ENCODE results near the gene ACOX3.
A peak's percentile ranks its signal among the peaks of the same experiment; 100 is the strongest.

ACOX3 gene

DNA sequence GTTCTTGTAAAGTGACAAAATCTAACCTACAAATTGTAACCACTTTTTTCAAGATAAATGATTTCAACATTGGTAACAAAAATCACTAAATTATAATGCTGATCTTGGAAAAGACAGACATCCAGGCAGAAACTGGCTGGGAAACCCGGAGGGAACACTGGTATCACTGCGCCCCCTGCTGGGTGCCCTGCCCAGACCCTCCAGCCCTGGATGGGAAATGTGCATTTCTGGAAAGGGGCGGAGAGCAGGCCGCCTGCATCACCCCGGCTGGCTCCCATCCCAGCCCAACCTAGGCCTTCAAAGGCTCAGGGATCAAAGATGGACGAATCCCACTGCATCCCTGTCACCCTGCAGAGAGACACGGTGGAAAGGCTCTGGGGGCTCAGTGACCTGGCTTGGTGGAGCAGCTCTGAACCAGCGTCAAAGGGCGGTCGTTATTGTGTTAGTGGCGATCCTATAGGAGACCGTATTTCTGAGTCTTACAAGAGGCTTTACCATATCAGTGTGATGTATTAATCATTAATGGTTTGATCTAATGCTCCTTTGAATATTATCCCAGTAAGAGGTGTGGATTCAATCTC lies 37.3 kb downstream of the ACOX3 start:
- DNase-seq (ENCODE audit: low read depth): peak; percentile 95

DNA sequence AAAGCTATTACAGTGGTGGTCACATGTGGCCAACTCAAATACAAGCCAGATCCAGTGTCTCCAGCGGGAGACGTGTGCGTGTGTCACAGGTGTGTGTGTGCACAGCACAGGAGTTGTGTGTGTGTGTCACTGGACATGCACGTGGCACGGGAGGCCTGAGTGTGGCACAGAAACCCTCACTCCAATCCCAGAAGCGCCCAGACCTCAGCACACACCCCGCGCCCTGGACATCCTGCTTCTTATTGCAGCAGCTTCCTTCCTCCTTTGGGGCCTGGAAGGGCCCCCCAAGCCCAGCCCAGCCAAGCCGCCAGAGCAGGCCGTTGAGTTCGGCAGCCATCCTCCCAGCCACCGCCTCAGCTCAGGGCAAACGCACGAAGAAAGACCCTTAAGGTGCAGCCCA lies 37.9 kb downstream of the ACOX3 start:
- Histone ChIP-seq H3K36me3 (ENCODE audit: control insufficient read depth, insufficient read depth, low read length, severe bottlenecking) (peaks cover 33% of the 10 kb centered on the region), H3K4me1 (ENCODE audit: control insufficient read depth, insufficient read depth, low read length) (peaks cover 14% of the 10 kb centered on the region), H3K9ac (ENCODE audit: low read length) (peak overlapping the region; percentile 30), H3K4me3 (ENCODE audit: low read length) (no peak overlapping the region), H3K27me3 (replicated peaks; ENCODE audit: control insufficient read depth, insufficient read depth, low read length) (no peaks in the 10 kb centered on the region), H3K9me3 (ENCODE audit: control insufficient read depth, low read length) (no peaks in the 10 kb centered on the region)
- no peak for DNase-seq (ENCODE audit: low read depth)

More for the DNA sequence above, 37.3 kb downstream of the ACOX3 start:
- Histone ChIP-seq H3K27me3 (replicated peaks; ENCODE audit: control insufficient read depth, insufficient read depth, low read length) (no peaks in the 10 kb centered on the region), H3K36me3 (ENCODE audit: control insufficient read depth, insufficient read depth, low read length, severe bottlenecking) (peaks cover 36% of the 10 kb centered on the region), H3K9ac (ENCODE audit: low read length) (peak overlapping the region; percentile 30), H3K4me1 (ENCODE audit: control insufficient read depth, insufficient read depth, low read length) (peaks cover 14% of the 10 kb centered on the region), H3K4me3 (ENCODE audit: low read length) (no peak overlapping the region), H3K9me3 (ENCODE audit: control insufficient read depth, low read length) (no peaks in the 10 kb centered on the region)

DNA sequence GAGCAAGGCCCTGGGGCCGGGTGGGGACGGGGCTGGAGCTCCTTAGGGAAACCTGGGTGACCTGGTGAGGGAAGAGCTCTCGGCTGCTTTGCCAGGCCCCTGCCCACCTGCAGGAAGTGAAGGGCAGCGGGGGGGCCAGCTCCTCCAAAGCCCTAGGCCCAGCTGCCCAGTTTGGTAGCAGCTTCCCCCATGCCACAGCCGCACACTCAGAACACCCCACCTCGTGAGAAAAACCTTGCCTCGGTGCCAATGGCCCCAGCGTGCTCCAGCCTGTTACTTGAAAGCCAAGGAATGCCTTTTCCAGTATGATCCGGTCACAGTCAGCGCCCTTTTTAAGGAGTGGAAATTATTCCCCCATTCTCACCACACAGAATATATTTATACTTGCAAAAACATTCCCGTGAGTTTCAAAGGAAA lies 38.3 kb downstream of the ACOX3 start:
- H3K27me3 ChIP-seq (replicated peaks; ENCODE audit: control insufficient read depth, insufficient read depth, low read length): no peaks in the 10 kb centered on the region
- peaks cover 14% of the 10 kb centered on the region for H3K4me1 ChIP-seq (ENCODE audit: control insufficient read depth, insufficient read depth, low read length)

GRCh38 chr4:8401665-8402064 lies 38.9 kb downstream of the ACOX3 start:
- Histone ChIP-seq H3K36me3 (ENCODE audit: control insufficient read depth, insufficient read depth, low read length, severe bottlenecking) (peaks cover 38% of the 10 kb centered on the region), H3K27me3 (replicated peaks; ENCODE audit: control insufficient read depth, insufficient read depth, low read length) (no peaks in the 10 kb centered on the region), H3K4me3 (ENCODE audit: low read length) (no peak overlapping the region), H3K9me3 (ENCODE audit: control insufficient read depth, low read length) (no peaks in the 10 kb centered on the region), H3K4me1 (ENCODE audit: control insufficient read depth, insufficient read depth, low read length) (peaks cover 14% of the 10 kb centered on the region), H3K9ac (ENCODE audit: low read length) (no peak overlapping the region)
- DNase-seq (ENCODE audit: low read depth): no peak

More for the DNA sequence above, 38.3 kb downstream of the ACOX3 start:
- Histone ChIP-seq H3K9ac (ENCODE audit: low read length) (no peak overlapping the region), H3K4me3 (ENCODE audit: low read length) (no peak overlapping the region), H3K36me3 (ENCODE audit: control insufficient read depth, insufficient read depth, low read length, severe bottlenecking) (peaks cover 33% of the 10 kb centered on the region), H3K9me3 (ENCODE audit: control insufficient read depth, low read length) (no peaks in the 10 kb centered on the region)
- DNase-seq (ENCODE audit: low read depth): no peak

GRCh38 chr4:8400632-8401325 lies 39.7 kb downstream of the ACOX3 start:
- peak; percentile 1 for DNase-seq (ENCODE audit: low read depth)
- no peak overlapping the region for H3K9ac ChIP-seq (ENCODE audit: low read length)
- peaks cover 36% of the 10 kb centered on the region for H3K36me3 ChIP-seq (ENCODE audit: control insufficient read depth, insufficient read depth, low read length, severe bottlenecking)
- H3K27me3 ChIP-seq (replicated peaks; ENCODE audit: control insufficient read depth, insufficient read depth, low read length): no peaks in the 10 kb centered on the region
- no peak overlapping the region for H3K4me3 ChIP-seq (ENCODE audit: low read length)
- peaks cover 15% of the 10 kb centered on the region for H3K4me1 ChIP-seq (ENCODE audit: control insufficient read depth, insufficient read depth, low read length)
- no peaks in the 10 kb centered on the region for H3K9me3 ChIP-seq (ENCODE audit: control insufficient read depth, low read length)

DNA sequence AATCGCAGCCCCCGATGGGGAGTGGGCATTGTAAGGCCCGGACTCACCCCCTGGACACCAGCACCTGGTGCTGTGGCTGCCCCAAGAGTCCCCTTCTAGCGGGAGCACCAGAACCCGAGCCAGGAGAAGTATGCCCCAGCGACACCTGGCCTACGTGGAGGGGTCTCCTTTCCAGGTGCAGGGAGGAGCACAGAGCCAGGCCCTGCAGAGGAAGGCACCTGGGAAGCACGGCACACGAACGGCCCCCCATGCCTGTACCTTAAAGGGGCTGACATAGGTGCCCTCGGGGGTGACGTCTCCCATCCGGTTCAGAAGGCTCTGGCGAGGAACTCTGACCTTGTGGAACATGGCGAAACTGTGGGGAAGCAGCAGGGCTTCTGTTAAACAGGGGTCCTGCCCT lies 41.2 kb downstream of the ACOX3 start:
- no peak overlapping the region for H3K9ac ChIP-seq (ENCODE audit: low read length)
- no peaks in the 10 kb centered on the region for H3K9me3 ChIP-seq (ENCODE audit: control insufficient read depth, low read length)
- H3K4me1 ChIP-seq (ENCODE audit: control insufficient read depth, insufficient read depth, low read length): peaks cover 27% of the 10 kb centered on the region
- DNase-seq (ENCODE audit: low read depth): no peak
- H3K36me3 ChIP-seq (ENCODE audit: control insufficient read depth, insufficient read depth, low read length, severe bottlenecking): peaks cover 24% of the 10 kb centered on the region
- H3K4me3 ChIP-seq (ENCODE audit: low read length): no peak overlapping the region
- H3K27me3 ChIP-seq (replicated peaks; ENCODE audit: control insufficient read depth, insufficient read depth, low read length): no peaks in the 10 kb centered on the region

GRCh38 chr4:8398347-8398746 lies 42.2 kb downstream of the ACOX3 start:
- no peaks in the 10 kb centered on the region for H3K27me3 ChIP-seq (replicated peaks; ENCODE audit: control insufficient read depth, insufficient read depth, low read length)
- H3K9me3 ChIP-seq (ENCODE audit: control insufficient read depth, low read length): no peaks in the 10 kb centered on the region
- no peak for DNase-seq (ENCODE audit: low read depth)
- H3K4me3 ChIP-seq (ENCODE audit: low read length): no peak overlapping the region
- peaks cover 36% of the 10 kb centered on the region for H3K4me1 ChIP-seq (ENCODE audit: control insufficient read depth, insufficient read depth, low read length)
- no peak overlapping the region for H3K9ac ChIP-seq (ENCODE audit: low read length)
- H3K36me3 ChIP-seq (ENCODE audit: control insufficient read depth, insufficient read depth, low read length, severe bottlenecking): peaks cover 24% of the 10 kb centered on the region

DNA sequence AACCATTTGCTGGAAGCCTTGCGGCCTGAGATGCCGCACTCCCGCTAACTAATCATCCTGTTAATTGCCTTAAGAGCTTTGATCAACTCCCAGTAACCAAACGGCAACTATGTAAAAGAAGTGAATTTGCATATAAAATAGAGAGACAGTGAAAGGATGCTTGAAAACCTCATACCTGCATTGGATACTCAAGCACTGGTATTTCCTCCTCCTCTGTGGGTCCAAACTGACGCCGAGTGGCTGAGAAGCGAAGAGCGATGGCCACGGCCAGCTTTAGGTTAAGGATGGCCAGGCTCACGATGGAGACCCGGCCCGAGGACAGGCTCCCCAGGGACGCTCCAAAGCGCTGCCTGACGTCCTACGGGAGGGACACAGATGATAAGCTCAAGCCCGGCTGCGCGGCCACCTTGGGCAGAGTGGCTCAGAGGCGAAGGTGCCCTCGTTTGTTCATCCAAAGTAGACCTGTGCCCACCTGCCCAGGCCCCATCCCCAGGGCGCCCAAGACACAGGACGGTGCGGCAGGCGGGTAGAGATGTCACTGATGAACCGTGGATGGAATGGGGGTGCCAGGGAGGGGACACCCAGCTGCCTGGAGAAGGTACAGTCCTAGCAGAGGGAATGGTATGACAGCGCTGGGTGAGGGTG lies 43.6 kb downstream of the ACOX3 start:
- Histone ChIP-seq H3K36me3 (ENCODE audit: control insufficient read depth, insufficient read depth, low read length, severe bottlenecking) (peaks cover 24% of the 10 kb centered on the region), H3K4me3 (ENCODE audit: low read length) (no peak overlapping the region), H3K27me3 (replicated peaks; ENCODE audit: control insufficient read depth, insufficient read depth, low read length) (no peaks in the 10 kb centered on the region), H3K9me3 (ENCODE audit: control insufficient read depth, low read length) (no peaks in the 10 kb centered on the region), H3K4me1 (ENCODE audit: control insufficient read depth, insufficient read depth, low read length) (peaks cover 47% of the 10 kb centered on the region), H3K9ac (ENCODE audit: low read length) (no peak overlapping the region)
- DNase-seq (ENCODE audit: low read depth): no peak

GRCh38 chr4:8395504-8396296 lies 44.8 kb downstream of the ACOX3 start:
- Histone ChIP-seq H3K4me3 (ENCODE audit: low read length) (no peak overlapping the region), H3K27me3 (replicated peaks; ENCODE audit: control insufficient read depth, insufficient read depth, low read length) (no peaks in the 10 kb centered on the region), H3K4me1 (ENCODE audit: control insufficient read depth, insufficient read depth, low read length) (peaks cover 51% of the 10 kb centered on the region), H3K36me3 (ENCODE audit: control insufficient read depth, insufficient read depth, low read length, severe bottlenecking) (peaks cover 24% of the 10 kb centered on the region), H3K9ac (ENCODE audit: low read length) (no peak overlapping the region), H3K9me3 (ENCODE audit: control insufficient read depth, low read length) (no peaks in the 10 kb centered on the region)
- DNase-seq (ENCODE audit: low read depth): no peak

GRCh38 chr4:8394806-8395205 lies 45.7 kb downstream of the ACOX3 start:
- DNase-seq (ENCODE audit: low read depth): peak; percentile 1
- Histone ChIP-seq H3K27me3 (replicated peaks; ENCODE audit: control insufficient read depth, insufficient read depth, low read length) (no peaks in the 10 kb centered on the region), H3K4me1 (ENCODE audit: control insufficient read depth, insufficient read depth, low read length) (peaks cover 46% of the 10 kb centered on the region), H3K4me3 (ENCODE audit: low read length) (peak overlapping the region; percentile 57), H3K36me3 (ENCODE audit: control insufficient read depth, insufficient read depth, low read length, severe bottlenecking) (peaks cover 27% of the 10 kb centered on the region), H3K9ac (ENCODE audit: low read length) (peak overlapping the region; percentile 85), H3K9me3 (ENCODE audit: control insufficient read depth, low read length) (no peaks in the 10 kb centered on the region)

DNA sequence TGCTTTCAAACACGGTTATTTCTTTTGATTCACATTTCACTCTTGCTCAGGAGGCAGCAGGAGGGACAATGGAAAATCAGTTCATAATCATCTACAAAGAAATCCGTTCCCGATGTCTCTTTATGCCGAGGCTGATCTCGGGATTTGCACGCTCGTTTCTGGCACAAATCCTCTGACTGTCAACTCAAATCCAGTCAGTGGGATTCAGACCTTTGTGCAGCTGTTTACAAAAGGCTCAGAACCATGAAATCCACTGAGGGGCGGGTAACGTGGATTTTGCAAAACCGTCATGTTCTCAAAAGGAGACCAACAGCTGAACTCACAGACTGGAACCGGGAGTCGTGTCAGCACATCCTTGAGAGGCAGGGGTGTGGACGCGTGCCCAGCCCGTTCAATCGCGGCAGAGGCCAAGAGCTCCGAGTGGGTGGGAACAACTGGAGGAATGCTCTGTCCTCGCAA lies 46.4 kb downstream of the ACOX3 start:
- Histone ChIP-seq H3K4me3 (ENCODE audit: low read length) (peak overlapping the region; percentile 57), H3K4me1 (ENCODE audit: control insufficient read depth, insufficient read depth, low read length) (peaks cover 46% of the 10 kb centered on the region), H3K9me3 (ENCODE audit: control insufficient read depth, low read length) (no peaks in the 10 kb centered on the region), H3K36me3 (ENCODE audit: control insufficient read depth, insufficient read depth, low read length, severe bottlenecking) (peaks cover 32% of the 10 kb centered on the region), H3K9ac (ENCODE audit: low read length) (peak overlapping the region; percentile 85), H3K27me3 (replicated peaks; ENCODE audit: control insufficient read depth, insufficient read depth, low read length) (no peaks in the 10 kb centered on the region)
- peak; percentile 94 for DNase-seq (ENCODE audit: low read depth)

Measured in adipocyte (in vitro differentiated cells).